ENCODE measurements around the gene EPSTI1.

Gene EPSTI1

DNA sequence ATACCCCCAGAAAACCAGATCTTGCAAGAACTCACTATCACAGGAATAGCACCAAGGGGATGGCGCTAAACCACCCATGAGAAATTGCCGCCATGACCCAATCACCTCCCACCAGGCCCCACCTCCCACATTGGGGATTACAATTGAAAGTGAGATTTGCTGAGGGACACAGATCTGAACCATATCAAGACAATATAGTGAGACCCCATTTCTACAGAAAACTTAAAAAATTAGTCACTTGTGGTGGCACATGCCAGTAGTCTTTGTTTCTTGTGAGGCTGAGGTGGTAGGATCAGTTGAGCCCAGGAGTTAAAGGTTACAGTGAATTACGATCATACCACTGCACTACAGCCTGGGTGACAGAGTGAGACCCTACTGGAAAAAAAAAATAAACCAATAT lies 41.0 kb upstream of the EPSTI1 start:
- TF ChIP-seq, protein P1, sequence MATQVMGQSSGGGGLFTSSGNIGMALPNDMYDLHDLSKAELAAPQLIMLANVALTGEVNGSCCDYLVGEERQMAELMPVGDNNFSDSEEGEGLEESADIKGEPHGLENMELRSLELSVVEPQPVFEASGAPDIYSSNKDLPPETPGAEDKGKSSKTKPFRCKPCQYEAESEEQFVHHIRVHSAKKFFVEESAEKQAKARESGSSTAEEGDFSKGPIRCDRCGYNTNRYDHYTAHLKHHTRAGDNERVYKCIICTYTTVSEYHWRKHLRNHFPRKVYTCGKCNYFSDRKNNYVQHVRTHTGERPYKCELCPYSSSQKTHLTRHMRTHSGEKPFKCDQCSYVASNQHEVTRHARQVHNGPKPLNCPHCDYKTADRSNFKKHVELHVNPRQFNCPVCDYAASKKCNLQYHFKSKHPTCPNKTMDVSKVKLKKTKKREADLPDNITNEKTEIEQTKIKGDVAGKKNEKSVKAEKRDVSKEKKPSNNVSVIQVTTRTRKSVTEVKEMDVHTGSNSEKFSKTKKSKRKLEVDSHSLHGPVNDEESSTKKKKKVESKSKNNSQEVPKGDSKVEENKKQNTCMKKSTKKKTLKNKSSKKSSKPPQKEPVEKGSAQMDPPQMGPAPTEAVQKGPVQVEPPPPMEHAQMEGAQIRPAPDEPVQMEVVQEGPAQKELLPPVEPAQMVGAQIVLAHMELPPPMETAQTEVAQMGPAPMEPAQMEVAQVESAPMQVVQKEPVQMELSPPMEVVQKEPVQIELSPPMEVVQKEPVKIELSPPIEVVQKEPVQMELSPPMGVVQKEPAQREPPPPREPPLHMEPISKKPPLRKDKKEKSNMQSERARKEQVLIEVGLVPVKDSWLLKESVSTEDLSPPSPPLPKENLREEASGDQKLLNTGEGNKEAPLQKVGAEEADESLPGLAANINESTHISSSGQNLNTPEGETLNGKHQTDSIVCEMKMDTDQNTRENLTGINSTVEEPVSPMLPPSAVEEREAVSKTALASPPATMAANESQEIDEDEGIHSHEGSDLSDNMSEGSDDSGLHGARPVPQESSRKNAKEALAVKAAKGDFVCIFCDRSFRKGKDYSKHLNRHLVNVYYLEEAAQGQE (IDR thresholded peaks at IDR 0.05; ENCODE audit: low read depth) = no peak
- TF ChIP-seq EP300 (IDR thresholded peaks at IDR 0.05; ENCODE audit: borderline replicate concordance) = no peak
- TF ChIP-seq ZBTB7A (IDR thresholded peaks at IDR 0.05; ENCODE audit: low read depth) = no peak
- TF ChIP-seq YY1 (IDR thresholded peaks at IDR 0.05; ENCODE audit: low read depth) = no peak
- TF ChIP-seq NFIC (IDR thresholded peaks at IDR 0.05) = no peak
- TF ChIP-seq CREB1 (IDR thresholded peaks at IDR 0.05; ENCODE audit: low read depth) = no peak

DNA sequence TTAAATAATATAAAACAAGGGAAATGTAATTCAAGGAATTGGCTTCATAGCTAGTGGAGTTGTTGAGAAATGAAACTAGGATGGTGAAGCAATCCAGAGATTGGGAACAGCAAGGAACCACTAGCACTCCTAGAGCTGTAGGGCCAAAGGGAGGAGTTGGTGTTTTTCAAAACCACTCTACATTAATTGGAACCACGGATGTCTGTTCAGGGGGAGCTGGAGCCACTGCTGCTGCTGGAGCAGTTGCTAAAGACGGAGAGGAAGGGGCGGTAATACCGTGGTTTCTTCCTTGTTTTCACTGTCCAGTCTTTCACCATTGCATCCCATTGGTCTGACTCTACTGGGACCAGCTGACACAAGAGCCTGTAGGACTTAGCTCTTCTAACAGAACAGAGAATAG lies 39.8 kb upstream of the EPSTI1 start:
- no peak for TF ChIP-seq TAF1 (IDR thresholded peaks at IDR 0.05; ENCODE audit: low read depth)
- TF ChIP-seq, protein P2, sequence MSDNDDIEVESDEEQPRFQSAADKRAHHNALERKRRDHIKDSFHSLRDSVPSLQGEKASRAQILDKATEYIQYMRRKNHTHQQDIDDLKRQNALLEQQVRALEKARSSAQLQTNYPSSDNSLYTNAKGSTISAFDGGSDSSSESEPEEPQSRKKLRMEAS (IDR thresholded peaks at IDR 0.05) = no peak
- TF ChIP-seq, protein P1 (IDR thresholded peaks at IDR 0.05; ENCODE audit: low read depth) = no peak
- TF ChIP-seq, protein P3, sequence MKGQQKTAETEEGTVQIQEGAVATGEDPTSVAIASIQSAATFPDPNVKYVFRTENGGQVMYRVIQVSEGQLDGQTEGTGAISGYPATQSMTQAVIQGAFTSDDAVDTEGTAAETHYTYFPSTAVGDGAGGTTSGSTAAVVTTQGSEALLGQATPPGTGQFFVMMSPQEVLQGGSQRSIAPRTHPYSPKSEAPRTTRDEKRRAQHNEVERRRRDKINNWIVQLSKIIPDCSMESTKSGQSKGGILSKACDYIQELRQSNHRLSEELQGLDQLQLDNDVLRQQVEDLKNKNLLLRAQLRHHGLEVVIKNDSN (IDR thresholded peaks at IDR 0.05) = no peak
- no peak for TF ChIP-seq RAD21 (IDR thresholded peaks at IDR 0.05; ENCODE audit: low read depth)
- TF ChIP-seq CREB1 (IDR thresholded peaks at IDR 0.05; ENCODE audit: low read depth) = no peak
- no peak for TF ChIP-seq NFIC (IDR thresholded peaks at IDR 0.05)
- no peak for TF ChIP-seq ZBTB7A (IDR thresholded peaks at IDR 0.05; ENCODE audit: low read depth)
- TF ChIP-seq EP300 (IDR thresholded peaks at IDR 0.05; ENCODE audit: borderline replicate concordance) = no peak
- TF ChIP-seq TEAD4 (IDR thresholded peaks at IDR 0.05) = no peak
- TF ChIP-seq EGR1 (IDR thresholded peaks at IDR 0.05) = no peak
- no peak for TF ChIP-seq FOXM1 (IDR thresholded peaks at IDR 0.05; ENCODE audit: borderline replicate concordance, low read depth)

DNA sequence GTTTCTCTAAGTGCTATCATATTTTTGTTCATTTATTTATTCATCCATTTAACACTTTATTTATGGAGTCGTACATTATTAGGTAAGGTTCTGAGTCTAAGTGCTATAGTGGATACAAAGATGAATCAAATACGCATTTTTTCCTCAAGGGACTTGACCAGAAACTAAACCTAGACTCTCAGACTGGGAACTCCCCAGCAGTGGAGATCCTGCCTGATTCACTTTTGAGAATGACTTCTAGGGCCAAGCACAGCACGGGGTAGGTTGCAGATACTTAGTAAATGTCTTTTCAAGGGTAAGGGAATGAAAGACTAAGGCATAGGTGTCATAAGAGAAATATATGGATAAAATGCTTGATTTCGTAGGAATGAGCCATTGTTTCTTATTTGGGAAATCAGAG lies 38.5 kb upstream of the EPSTI1 start:
- TF ChIP-seq FOXM1 (IDR thresholded peaks at IDR 0.05; ENCODE audit: borderline replicate concordance, low read depth) (no peak), YY1 (IDR thresholded peaks at IDR 0.05; ENCODE audit: low read depth) (no peak), RAD21 (IDR thresholded peaks at IDR 0.05; ENCODE audit: low read depth) (no peak), CEBPB (IDR thresholded peaks at IDR 0.05) (no peak), ZBTB7A (IDR thresholded peaks at IDR 0.05; ENCODE audit: low read depth) (no peak), EGR1 (IDR thresholded peaks at IDR 0.05) (no peak)
- TF ChIP-seq, protein P1 (IDR thresholded peaks at IDR 0.05; ENCODE audit: low read depth) = no peak
- TF ChIP-seq, protein P2 (IDR thresholded peaks at IDR 0.05) = no peak
- TF ChIP-seq, protein P3 (IDR thresholded peaks at IDR 0.05) = no peak

DNA sequence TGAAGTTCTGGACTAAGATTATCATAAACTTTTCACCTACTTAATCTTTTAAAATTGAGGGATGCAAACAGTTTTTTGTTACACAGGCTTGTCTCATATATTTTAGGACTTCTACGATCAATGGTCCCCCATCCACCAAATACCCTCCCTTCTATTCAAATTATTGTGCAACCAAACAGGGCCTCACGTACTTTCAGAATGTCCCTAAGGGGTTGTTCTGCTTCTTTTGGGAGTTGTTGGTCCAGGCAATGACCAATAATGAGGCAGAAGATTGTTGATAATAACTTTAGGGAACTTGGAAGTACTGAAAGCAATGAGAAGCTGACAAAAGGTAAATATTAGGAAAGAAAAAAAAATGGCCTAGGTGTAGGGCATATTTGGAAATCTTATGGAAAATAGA lies 34.2 kb upstream of the EPSTI1 start:
- TF ChIP-seq ZBTB7A (IDR thresholded peaks at IDR 0.05; ENCODE audit: low read depth) (no peak), CEBPB (IDR thresholded peaks at IDR 0.05) (0 out of 2 replicates have a peak, but pooled peaks have one; percentile 17)

DNA sequence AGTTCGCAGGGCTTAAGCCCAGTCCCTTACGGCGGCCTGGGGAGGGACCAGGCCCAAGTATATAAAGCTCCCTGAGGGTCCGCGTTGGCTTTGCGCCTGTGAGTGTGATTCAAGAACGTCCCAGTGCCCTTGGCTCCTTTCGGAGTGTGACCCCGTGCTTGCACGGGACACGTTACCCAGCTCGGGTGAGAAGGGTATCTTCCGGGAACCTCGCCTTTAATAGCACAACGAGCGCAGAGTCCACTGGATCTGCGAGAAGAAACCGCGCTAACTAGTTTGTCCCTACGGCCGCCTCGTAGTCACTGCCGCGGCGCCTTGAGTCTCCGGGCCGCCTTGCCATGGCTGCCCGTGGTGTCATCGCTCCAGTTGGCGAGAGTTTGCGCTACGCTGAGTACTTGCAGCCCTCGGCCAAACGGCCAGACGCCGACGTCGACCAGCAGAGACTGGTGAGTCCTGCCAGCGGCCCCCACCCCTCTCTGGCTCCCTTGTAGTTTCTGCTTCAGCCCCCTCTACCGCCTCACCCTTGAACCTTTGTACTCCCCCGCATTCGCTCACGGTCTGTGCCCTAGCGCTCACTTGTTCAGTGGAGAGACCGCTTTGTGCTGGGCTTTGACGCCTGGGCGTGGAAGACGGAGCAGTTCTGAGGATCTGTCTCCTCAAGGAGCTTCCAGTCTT lies 31.4 kb upstream of the EPSTI1 start, which contains the start of gene DNAJC15:
Gene DNAJC15 (plus strand): TSS at position 298 of the 675 bp plus-strand sequence. CDS start 41 bp downstream, at position 339.
- TF ChIP-seq TAF1 (IDR thresholded peaks at IDR 0.05; ENCODE audit: low read depth) (peak; percentile 32; the same call in 1 of the 2 replicates), YY1 (IDR thresholded peaks at IDR 0.05; ENCODE audit: low read depth) (peak; percentile 69), TEAD4 (IDR thresholded peaks at IDR 0.05) (no peak)

Data from Ishikawa (cell line).